ENCODE measurements around the gene ARPP21. TPM values are rescaled to one million over a fixed set of nuclear protein-coding genes. Genes with fewer than 3 reads are reported as not detected.

Gene ARPP21
- polyA plus RNA-seq, 1 donor (not counting 4 experiments of a cell fraction or from before 2014, with no cell fraction given), result not detected

- no peaks in the 10 kb centered on the region for H3K79me2 ChIP-seq (ENCODE audit: control insufficient read depth, insufficient read depth, low read length)
- dilution Hi-C loops (cut with MboI; ENCODE audit: extremely low pct_ligation_motif_present, low sequenced_read_pairs), result no loop called here
- no peaks in the 10 kb centered on the region for H3K4me1 ChIP-seq (ENCODE audit: control insufficient read depth, extremely low read depth, insufficient read depth, low read length)
- H3K27me3 ChIP-seq (ENCODE audit: control insufficient read depth, extremely low read depth, insufficient read depth, low read length), result no peaks in the 10 kb centered on the region
- H3K4me3 ChIP-seq (ENCODE audit: control insufficient read depth in 2 of 3, extremely low read depth in 1 of 3, insufficient read depth in 2 of 3, low read depth in 1 of 3, low read length in 3 of 3), result no peak overlapping the region
- H4K20me1 ChIP-seq (ENCODE audit: control insufficient read depth, extremely low read depth, insufficient read depth, low read length), result no peaks in the 10 kb centered on the region
- TF ChIP-seq, protein P1, sequence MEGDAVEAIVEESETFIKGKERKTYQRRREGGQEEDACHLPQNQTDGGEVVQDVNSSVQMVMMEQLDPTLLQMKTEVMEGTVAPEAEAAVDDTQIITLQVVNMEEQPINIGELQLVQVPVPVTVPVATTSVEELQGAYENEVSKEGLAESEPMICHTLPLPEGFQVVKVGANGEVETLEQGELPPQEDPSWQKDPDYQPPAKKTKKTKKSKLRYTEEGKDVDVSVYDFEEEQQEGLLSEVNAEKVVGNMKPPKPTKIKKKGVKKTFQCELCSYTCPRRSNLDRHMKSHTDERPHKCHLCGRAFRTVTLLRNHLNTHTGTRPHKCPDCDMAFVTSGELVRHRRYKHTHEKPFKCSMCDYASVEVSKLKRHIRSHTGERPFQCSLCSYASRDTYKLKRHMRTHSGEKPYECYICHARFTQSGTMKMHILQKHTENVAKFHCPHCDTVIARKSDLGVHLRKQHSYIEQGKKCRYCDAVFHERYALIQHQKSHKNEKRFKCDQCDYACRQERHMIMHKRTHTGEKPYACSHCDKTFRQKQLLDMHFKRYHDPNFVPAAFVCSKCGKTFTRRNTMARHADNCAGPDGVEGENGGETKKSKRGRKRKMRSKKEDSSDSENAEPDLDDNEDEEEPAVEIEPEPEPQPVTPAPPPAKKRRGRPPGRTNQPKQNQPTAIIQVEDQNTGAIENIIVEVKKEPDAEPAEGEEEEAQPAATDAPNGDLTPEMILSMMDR (optimal IDR thresholded peaks at IDR 0.05 in 1 of 3, IDR thresholded peaks at IDR 0.05 in 1 of 3, conservative IDR thresholded peaks at IDR 0.05 in 1 of 3; ENCODE audit: extremely low read depth in 1 of 3, insufficient read depth in 2 of 3, low read length in 3 of 3), result no peak
- no peak for TF ChIP-seq EZH2 (IDR thresholded peaks at IDR 0.05; ENCODE audit: low read length)
- H3K9me3 ChIP-seq (ENCODE audit: control insufficient read depth, low read depth, low read length), result no peaks in the 10 kb centered on the region
- H3K9me1 ChIP-seq (ENCODE audit: control insufficient read depth, extremely low read depth, insufficient read depth, low read length), result no peaks in the 10 kb centered on the region
- H3K36me3 ChIP-seq (ENCODE audit: control insufficient read depth in 2 of 2, extremely low read depth in 1 of 2, insufficient read depth in 2 of 2, low read length in 2 of 2), result no peaks in the 10 kb centered on the region
- H3K9ac ChIP-seq (ENCODE audit: control insufficient read depth, extremely low read depth, insufficient read depth, low read length), result no peak overlapping the region
- FAIRE-seq (no peak), DNase-seq (ENCODE audit: low read depth, low spot score) (no peak)
- H2AFZ ChIP-seq (ENCODE audit: control insufficient read depth, low read length), result no peak overlapping the region
- H3K27ac ChIP-seq (ENCODE audit: control insufficient read depth, insufficient read depth, low read length), result no peak overlapping the region
- no peak overlapping the region for H3K4me2 ChIP-seq (ENCODE audit: control insufficient read depth, extremely low read depth, insufficient read depth, low read depth, low read length)
These were observed 37.4 kb upstream of the ARPP21 start for GRCh38 chr3:35601959-35602358.

DNA sequence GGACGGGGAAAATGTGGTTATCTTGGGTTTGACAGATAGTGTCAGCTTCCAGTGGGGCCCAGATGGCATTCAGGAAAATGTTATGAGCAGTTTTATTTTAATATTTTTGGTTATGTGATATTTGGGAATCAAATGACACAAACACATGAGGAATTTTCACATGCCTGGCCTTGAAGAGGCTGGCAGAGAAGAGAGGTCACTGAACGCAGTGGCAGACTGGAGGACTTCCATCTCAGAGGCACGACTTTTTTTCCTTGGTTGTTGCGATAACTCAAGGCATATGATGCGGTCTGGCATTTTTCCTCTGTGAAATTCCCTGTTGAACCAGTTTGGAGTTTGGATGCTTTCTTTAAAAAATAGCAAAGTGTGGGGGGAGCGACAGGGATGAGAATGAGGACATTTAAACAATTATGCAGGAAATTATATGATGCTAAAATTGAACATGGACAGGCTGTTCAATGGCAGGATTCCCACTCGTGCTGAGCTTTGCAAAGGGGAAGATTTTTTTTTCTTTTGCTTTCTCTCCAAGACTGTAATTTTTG lies 36.9 kb upstream of the ARPP21 start:
- Histone ChIP-seq H3K4me1 (ENCODE audit: control insufficient read depth, extremely low read depth, insufficient read depth, low read length) (no peaks in the 10 kb centered on the region), H3K4me3 (ENCODE audit: control insufficient read depth in 2 of 3, extremely low read depth in 1 of 3, insufficient read depth in 2 of 3, low read depth in 1 of 3, low read length in 3 of 3) (no peak overlapping the region), H2AFZ (ENCODE audit: control insufficient read depth, low read length) (no peak overlapping the region), H4K20me1 (ENCODE audit: control insufficient read depth, extremely low read depth, insufficient read depth, low read length) (no peaks in the 10 kb centered on the region), H3K4me2 (ENCODE audit: control insufficient read depth, extremely low read depth, insufficient read depth, low read depth, low read length) (no peak overlapping the region), H3K79me2 (ENCODE audit: control insufficient read depth, insufficient read depth, low read length) (no peaks in the 10 kb centered on the region), H3K27ac (ENCODE audit: control insufficient read depth, insufficient read depth, low read length) (no peak overlapping the region), H3K27me3 (ENCODE audit: control insufficient read depth, extremely low read depth, insufficient read depth, low read length) (no peaks in the 10 kb centered on the region), H3K36me3 (ENCODE audit: control insufficient read depth in 2 of 2, extremely low read depth in 1 of 2, insufficient read depth in 2 of 2, low read length in 2 of 2) (no peaks in the 10 kb centered on the region), H3K9me3 (ENCODE audit: control insufficient read depth, low read depth, low read length) (no peaks in the 10 kb centered on the region), H3K9ac (ENCODE audit: control insufficient read depth, extremely low read depth, insufficient read depth, low read length) (no peak overlapping the region), H3K9me1 (ENCODE audit: control insufficient read depth, extremely low read depth, insufficient read depth, low read length) (no peaks in the 10 kb centered on the region)
- FAIRE-seq (no peak), DNase-seq (ENCODE audit: low read depth, low spot score) (no peak)
- dilution Hi-C loops (cut with MboI; ENCODE audit: extremely low pct_ligation_motif_present, low sequenced_read_pairs), result no loop called here
- TF ChIP-seq, protein P1 (optimal IDR thresholded peaks at IDR 0.05 in 1 of 3, IDR thresholded peaks at IDR 0.05 in 1 of 3, conservative IDR thresholded peaks at IDR 0.05 in 1 of 3; ENCODE audit: extremely low read depth in 1 of 3, insufficient read depth in 2 of 3, low read length in 3 of 3), result no peak
- no peak for TF ChIP-seq EZH2 (IDR thresholded peaks at IDR 0.05; ENCODE audit: low read length)
